Stimulated activated CD8-positive, alpha-beta memory T cell treated with anti-CD3 and anti-CD28 coated beads, Interleukin-2, amount 100 ng/mL, for 1 hour (primary cell): ENCODE results near the gene CPSF7.
"Not testable (repeated sequence)": the region's sequence is repeated elsewhere in the genome, so short reads cannot be mapped to it uniquely, and the experiment has no call there.

Experiments used
- DNase-seq, 2 donors: peaks; one replicate each; pipeline ENCODE4 v3.0.0-alpha.2; 2020; ENCODE audit warnings: low read depth in 2 of 2

Gene CPSF7, protein sequence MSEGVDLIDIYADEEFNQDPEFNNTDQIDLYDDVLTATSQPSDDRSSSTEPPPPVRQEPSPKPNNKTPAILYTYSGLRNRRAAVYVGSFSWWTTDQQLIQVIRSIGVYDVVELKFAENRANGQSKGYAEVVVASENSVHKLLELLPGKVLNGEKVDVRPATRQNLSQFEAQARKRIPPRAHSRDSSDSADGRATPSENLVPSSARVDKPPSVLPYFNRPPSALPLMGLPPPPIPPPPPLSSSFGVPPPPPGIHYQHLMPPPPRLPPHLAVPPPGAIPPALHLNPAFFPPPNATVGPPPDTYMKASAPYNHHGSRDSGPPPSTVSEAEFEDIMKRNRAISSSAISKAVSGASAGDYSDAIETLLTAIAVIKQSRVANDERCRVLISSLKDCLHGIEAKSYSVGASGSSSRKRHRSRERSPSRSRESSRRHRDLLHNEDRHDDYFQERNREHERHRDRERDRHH

DNA sequence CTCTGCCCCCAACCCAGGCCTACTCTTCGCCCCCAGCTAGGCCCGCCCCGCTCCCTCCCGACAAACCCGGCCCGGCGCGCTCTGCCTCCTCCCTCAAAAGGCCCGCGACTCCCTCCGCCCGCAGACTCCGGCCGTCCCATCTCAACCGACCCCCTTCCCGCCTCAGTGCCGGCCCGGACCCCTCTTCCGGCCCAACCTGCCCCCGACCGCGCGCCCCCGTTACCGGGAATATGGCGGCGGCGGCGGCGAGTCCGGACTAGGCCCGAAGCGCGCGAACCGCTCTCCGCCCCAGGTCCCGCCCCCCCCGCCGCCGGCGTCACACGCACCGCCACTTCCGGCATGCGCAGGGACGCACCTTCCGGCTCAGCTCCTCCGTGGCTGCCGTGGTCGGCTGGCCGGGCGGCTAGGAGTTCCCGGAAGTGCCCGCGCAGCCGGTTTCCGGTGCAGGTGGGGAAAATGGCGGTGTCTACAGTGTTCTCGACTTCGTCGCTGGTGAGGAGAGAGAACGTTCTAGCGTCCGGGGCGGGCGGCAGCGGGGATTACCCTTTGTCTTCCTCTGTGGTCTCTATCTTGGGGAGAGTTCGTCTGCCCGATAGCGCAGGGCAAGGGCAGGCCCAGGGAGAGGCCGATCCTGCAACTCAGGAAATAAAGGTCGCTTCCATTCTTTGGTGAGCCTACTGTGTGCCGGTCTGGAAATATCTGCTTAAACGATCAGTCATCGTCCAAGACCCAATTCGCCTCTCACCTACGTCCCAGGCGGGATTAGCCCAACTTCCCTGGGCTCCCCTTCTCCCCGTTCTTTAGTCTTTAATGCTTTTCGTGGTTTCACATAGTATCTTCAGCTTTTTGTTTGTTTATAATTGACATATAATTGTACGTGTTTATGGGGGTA is at the start of gene CPSF7, which contains the start of gene SDHAF2:
Gene CPSF7, minus strand, starts transcription at position 285 of the 892 bp plus-strand sequence. CDS start 740 bp downstream, outside the sequence.
Gene SDHAF2, plus strand, starts transcription at position 434 of the 892 bp plus-strand sequence. Its CDS starts 23 bp downstream, at position 457.
- peak; percentile 96 to 97 for DNase-seq

DNA sequence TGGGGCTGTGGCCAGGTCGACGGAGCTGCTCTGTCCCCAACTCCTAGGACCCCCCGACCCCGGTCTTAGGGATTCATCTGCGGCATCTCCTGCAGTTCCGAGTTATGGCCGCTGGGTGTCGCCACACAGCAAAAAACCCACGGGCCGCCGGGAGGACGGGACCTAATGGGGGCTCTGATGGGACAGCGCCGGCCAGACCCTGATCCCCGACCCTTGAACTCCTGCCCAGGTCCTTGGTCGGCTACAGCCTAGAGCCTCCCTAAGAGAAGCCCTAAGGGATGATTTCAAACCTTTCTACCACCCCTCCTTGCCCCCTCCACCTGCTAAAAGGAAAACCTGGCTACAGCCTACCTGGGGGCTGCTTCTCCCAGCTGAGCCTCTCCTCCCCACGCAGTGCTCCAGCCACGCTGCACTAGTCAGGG is 48.0 kb upstream of the CPSF7 start:
- DNase-seq: peak; percentile 20 to 31

DNA sequence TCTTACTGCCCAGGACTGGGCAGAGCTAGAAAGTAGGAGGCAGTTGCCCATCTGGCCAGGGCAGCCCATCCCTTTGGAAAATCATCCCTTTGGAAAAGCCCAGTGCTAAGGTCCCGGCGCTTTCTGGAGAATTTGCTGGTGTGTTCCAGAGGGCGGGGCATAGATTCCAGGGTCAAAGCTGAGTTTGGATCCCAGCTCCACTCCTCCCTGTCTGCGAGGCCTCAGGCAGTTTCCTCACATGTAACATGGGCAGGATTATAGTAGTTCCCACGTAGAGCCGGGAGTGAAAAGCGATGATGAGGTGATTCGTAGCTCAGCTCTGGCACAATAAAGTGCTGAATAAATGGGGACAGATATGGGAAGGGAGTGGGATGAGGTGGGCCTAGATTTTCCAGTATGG is 47.4 kb upstream of the CPSF7 start:
- DNase-seq: no peak

DNA sequence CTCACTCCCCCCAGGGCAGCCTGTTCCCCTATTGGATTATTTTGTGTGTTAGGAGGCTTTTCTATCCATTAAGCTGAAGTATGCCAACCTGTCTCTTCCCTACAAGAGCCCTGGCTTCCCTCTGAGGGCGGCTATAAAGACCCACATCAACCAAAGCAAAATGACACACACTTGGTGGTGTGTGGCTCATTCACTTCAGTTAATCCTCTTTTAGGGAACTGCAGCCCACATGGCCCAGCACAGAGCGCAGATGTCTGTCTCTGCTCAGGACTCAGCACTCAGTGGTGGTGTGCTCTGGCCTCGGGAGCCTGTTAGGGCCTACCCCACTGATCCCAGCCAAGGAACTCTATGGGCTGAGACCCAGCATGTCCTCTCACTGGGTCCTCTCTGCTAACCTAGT is 46.6 kb upstream of the CPSF7 start:
- DNase-seq: no peak

DNA sequence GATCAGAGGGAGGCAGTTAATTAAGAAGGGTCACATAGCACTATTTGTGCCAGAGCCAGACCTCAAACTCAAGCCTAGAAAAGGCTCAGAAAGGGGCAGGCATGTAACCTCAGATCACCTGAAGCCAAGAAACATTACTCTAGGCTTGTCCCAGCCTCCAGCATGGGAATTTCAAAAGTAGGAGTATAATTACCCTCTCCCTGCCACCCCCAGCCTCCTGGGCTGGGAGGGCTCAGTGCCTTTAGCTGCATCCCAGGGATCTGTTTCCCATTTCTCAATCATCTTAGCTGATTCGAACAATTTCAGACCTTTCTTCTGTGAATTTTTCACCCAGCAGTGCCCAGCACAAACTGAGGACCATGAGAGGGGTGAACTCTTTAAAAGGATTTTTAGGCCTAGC is 45.7 kb upstream of the CPSF7 start:
- no peak for DNase-seq

DNA sequence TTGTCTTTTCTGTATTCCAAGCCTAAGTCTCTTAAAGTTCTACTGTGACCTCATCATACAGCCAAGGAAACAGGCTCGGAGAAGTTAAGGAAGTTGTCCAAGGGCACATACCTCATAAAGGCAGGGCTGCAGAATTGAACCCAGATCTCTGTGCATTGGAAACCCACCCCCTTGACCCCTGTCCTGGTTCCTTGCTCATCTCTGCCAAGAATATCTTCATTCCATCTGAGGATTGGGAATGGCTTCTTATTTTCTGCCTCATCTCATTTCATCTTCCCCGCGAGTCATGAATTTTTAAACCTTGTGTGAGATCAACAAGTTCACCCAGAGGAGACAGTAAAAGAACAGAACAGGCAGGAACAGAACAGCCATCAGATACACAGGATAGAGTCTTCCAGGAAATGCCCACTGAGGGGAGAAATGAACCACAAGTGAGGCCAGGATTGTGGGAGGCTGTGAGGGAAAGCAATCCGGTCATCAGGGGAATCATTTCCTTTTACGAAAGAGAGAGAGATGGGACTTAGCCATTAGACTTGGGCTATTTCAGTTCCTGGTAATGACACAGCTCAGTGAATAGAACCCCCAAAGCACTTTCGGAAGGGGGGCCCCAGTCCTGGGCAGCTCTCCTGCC is 44.4 kb upstream of the CPSF7 start:
- no peak for DNase-seq

DNA sequence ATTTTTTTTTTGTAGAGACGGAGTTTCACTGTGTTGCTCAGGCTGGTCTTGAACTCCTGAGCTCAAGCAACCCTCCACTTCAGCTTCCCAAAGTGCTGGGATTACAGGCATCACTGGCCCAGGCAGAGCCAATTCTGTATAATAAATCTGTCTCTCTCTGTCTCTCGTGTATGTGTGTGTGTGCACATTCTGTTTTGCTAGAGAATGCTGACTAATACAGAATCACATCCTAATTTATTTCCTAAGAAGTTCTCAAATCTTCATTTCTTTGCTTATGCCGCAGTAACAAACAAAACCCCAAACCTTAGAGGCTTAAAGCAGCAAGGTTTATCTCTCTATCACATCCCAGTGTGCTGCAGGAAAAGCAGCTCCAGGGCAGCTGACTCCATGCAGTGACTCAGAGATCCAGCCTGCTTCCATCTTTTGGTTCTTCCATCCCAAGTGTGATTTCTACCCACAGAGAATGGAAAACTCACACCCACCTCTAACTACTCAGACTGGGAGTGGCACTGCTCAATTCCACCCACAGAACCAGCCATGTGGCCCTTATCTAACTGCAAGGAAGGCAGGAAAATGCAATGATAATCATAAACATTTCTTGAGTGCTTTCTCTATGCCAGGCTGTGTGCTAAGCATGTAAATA is 43.7 kb upstream of the CPSF7 start:
- DNase-seq: no peak

DNA sequence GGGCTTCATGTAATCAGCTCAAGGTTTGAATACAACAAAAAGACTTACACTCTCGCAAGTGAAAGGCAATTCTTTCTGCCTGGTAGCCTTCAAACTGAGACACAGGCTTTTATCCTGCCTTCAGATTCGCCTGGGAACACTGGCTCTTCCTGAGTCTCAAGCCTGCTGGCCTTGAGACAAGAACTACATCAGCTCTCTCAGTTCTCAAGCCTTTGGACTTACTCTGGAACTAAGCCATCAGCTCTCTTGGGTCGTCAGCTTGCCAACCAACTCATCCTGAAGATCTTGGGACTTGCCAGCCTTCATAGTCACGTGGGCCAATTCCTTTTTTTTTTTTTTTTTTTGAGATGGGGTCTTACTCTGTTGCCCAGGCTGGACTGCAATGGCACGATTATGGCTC is 43.1 kb upstream of the CPSF7 start:
- DNase-seq: no peak

DNA sequence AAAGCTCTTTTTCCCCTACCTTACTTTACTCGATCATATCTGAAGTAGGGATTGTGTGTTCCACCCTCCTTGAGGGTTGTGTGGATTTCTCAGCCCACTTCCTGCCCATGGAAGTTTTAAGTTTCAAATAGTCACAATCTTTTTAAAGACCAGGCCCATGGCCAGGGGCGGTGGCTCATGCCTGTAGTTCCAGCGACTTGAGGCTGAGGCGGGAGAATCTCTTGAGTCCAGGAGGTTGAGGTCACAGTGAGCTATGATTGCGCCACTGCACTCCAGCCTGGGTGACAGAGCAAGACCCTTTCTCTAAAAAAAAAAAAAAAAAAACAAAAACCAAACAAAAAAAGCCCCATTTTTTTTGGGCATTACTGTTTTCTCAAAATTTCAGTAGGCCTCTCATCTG is 42.5 kb upstream of the CPSF7 start:
- no peak for DNase-seq

DNA sequence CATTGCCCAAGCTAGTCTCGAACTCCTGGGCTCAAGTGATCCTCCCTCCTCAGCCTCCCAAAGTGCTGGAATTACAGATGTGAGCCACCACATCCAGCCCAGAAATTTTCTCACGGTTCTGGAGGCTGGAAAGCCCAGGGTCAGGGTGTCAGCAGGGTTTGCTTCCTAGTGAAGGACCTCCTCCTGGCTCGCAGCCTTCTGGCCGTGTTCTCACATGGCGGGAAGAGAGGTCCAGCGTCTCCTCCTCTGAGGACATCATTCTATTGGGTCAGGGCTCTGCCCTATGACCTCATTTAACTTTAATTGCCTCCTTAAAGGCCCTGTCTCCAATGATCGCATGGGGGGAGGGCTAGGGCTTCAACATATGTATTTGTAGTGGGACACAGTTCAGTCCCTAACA is 38.2 kb upstream of the CPSF7 start:
- no peak for DNase-seq

DNA sequence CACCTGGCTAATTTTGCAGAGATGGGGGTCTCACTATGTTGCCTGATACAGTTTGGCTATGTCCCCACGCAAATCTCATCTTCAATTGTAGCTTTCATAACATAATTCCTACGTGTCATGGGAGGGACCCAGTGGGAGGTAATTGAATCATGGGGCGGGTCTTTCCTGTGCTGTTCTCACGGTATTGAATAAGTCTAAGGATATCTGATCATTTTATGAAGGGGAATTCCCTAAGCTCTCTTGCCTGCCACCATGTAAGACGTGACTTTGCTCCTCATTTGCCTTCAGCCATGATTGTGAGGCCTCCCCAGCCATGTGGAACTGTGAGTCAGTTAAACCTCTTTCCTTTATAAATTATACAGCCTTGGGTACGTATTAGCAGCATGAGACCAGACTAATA is 37.8 kb upstream of the CPSF7 start:
- DNase-seq: not testable (repeated sequence)

DNA sequence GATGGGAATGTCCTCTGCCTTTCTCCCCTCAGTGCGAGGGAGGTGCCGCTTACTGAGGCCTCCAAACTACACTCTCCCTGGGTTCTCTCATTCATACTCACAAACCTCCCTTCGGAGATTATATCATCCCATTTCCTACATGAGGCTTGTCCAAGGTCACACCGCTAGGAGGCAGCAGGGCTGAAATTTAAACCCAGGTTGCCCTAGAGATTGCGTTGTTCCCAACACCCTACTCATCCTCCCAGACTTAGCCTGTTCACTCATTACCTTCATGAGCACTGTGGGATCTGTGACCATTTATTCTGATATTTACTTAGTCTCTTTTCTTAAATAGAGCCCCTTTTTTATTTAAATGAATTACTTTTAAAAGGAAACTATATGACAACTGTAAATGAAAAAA is 31.2 kb upstream of the CPSF7 start:
- no peak for DNase-seq

DNA sequence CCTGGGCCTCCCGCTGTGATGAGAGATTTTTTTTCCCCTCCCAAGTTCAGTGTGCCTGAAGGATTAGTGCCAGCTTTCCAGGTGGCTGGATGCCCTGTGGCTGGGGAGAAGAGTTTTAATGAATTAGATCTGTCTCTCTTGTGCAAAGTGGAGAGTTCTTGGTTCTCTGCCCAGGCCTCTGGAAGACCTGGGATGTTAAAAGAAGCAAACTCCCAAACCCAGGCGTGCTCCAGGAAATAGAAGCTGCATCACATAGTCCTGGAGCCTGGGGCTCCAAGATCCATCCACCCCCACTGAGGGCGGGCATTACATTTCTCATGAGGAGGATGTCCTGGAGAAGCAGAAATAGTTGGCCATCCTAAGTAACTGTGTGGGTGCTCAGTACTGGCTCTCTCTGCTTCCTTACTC is 30.7 kb upstream of the CPSF7 start:
- no peak for DNase-seq

DNA sequence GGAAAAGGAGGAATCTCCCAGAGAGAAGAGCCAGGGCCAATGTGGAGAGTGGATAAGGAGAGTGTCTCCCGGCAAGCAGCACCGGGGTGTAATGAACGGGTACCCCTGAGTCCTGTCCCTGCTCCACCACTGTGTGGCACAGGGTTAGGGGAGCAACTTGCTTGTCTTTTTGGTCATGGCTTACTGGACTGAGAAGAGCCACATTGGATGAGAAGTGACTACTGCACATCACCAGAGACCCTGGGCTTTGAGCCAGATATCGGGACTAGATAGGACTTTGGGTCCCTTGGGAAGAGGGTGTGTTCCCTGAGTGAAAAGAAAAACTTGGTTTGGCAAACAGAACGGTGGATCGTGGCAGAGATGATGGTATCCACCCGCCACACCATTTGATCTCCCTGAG is 24.7 kb upstream of the CPSF7 start:
- DNase-seq: no peak

DNA sequence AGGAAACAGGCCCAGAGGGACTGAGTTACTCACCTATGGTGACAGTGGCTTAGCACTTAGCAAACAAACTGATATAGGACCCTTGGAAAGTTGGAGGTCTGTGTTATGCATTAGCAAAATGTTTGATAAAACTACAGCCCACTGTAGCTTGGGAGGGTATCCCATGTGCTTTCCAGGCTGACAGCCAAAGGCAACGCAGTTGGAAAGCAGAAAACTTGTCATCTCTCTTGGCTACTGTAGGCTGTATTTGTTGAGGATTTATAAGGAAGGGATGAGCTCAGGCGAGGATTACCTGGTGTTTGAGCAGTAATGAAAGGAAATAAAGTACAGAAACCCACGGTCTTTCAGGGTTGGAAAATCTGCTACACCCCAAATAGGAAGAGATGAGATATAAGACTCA is 23.9 kb upstream of the CPSF7 start:
- no peak for DNase-seq

DNA sequence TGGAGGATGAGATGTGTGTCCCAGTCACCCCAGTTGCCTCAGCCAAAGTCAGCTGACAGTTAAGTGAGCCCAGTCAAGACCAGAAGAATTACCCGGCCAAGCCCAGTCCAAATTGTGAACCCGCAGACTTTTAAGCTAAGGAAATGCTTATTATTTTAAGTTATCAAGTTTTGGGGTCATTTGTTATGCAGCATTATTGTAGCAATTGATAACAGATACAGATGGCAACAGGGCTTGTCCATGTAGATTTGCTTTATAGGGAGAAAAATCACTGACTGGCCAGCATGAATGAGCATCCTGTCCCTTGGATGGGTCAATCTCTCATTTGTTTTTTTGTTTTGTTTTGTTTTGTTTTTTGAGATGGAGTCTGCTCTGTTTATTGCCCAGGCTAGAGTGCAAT is 23.1 kb upstream of the CPSF7 start:
- no peak for DNase-seq

DNA sequence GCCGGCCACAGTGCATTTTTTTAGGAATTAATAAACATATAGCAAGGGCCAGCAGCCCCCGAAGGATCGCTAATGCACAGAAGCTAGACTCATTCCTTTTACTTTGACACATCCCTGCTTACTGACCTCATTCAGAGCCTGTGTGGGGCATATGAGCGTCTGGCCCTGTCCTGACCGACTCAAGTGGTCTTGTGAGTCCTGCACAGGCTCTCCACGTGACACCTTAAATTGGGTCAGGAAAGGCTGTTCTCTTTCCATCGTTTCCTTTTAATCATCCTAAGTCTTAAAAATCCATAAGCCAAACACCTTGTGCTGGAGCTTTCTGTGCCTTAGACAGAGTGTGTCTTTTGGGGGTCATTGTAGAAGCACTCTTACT is 18.8 kb upstream of the CPSF7 start:
- DNase-seq: no peak

DNA sequence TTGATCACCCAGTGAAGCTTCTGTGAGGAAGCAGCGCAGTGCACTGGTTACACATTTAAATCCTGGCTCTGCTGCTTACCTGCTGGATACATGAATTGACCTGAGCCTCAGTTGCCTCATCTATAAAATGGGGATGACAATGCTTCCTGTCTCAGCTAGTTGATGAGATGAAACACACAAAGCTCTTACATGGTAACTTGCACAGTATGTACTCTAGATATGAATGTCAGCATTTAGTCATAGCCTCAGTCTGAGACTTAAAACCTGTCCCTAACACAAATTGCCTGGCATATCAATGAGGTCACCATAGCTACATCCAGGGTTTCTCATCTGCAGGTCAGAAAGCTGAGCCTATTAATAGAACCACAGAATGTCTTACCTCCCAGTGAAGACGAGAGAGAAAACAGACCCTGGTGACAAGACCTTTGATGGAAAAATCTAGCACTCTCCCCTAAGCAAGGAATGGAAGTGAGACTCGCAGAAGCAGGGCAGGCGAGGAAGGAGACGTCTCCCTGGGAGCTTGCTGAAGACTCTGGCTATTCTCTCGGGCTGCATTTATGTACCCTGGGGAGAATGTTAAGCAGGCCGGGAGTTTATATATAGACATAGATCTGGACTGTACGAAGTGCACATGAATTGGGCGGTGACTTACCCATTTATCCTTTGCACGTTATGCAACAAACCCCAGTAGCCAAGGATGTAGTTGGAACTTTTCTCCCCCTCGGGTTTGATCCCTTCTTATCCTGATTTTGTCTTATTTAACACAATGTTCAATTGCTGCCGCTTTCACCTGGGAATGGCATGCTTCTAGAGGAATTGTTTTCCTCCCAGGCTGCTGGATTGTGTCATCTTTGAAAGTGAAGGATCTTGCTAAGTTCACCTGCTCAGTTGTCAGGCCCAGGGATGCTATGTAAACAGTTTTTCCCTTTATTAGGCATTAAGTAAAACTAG is 18.1 kb upstream of the CPSF7 start:
- no peak for DNase-seq

DNA sequence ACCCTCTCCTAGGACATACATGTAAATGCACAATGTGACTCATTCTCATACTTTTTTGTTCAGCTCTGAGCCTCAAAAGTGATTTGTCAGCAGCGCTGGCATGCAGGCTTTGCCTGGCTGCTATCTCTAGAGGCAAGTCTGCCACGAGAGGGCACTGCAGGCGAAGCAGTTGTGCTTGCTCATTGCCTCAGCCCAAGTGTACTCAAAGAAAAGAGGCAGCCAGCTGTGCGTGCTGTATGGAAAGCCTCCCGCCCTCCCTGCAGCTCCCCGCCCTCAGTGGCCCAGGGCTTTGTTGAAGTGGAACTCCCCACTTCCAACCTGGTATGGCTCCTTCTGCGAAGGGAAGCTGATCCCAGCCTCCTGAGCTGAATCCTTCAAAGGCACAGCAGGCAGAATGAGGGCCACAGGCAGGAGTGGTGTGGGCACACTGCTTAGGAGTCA is 16.5 kb upstream of the CPSF7 start:
- DNase-seq: peak; percentile 8 to 39

DNA sequence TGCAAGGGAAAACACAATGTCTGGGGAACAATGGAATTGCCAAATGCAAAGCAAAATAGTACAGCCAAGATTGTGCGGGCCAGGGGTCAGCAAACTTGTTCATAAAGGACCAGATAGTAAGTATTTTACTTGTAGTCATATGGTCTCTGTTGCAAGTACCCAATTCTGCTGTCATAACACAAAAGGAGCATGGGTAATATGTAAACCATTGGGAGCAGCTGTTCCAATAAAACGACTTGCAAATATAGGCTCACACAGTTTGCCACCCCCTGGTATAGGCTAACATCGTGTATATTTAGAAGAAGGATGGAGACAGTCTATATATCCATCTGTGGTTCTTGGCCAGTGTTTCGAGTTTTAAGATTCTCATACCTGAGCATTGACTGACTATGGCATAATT is 15.7 kb upstream of the CPSF7 start:
- DNase-seq: no peak

DNA sequence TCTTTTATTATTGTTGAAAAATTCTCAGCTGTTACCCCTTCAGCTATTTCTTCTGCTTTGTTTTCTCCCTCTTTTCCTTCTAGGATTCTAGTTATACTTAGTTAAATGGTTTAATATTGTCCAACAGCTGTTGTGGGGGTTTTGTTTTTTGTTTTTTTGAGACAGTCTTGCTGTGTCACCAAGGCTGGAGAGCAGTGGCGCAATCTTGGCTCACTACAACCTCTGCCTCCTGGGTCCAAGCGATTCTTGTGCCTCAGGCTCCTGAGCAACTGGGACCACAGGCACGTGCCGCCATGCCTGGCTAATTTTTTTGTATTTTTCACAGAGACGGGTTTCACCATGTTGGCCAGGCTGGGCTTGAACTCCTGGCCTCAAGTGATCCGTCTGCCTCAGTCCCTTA is 12.8 kb upstream of the CPSF7 start:
- DNase-seq: no peak
